GM12878 (cell line): ENCODE results near the gene OR2AE1. TPM values are rescaled to one million over a fixed set of nuclear protein-coding genes. Genes with fewer than 3 reads are reported as not detected.

Experiments
- ATAC-seq: fragments of 200-7000 bp; cut with Tn5 transposase; 3 replicates; pipeline ENCODE4 v1.9.1; 2020; ENCODE audit warnings: mild to moderate bottlenecking, moderate library complexity
- BruUV-seq: library from RNA; stranded (reverse); fragments of 400-500 nt; replicated peaks from 2 replicates; lab custom pipeline; 2021; lab: Mats Ljungman, UMichigan
- CTCF ChIA-PET: fragments of 300-600 bp; sonication (Branson Sonifier 250); formaldehyde crosslinking; extraction: SDS; loops from one replicate; lab custom pipeline; 2021; ENCODE audit warnings: inconsistent platforms; lab: Yijun Ruan, JAX
- POLR2A ChIA-PET: fragments of 350-600 bp; formaldehyde crosslinking; extraction: SDS; loops from one replicate; lab custom pipeline; 2021; ENCODE audit warnings: inconsistent platforms; lab: Charles Lee
- RAD21 ChIA-PET: fragments of 300-600 bp; sonication (Branson Sonifier 250); formaldehyde crosslinking; loops from one replicate; lab custom pipeline; 2023; ENCODE audit warnings: antibody characterized with exemption; ENCODE audit not compliant: unreplicated experiment; lab: Charles Lee
- SMC1A ChIA-PET: fragments of 300-600 bp; sonication (Branson Sonifier 250); formaldehyde crosslinking; loops from one replicate; lab custom pipeline; 2023; ENCODE audit not compliant: unreplicated experiment, uncharacterized antibody; lab: Charles Lee
- DNase-seq: peaks from one replicate; pipeline ENCODE4 v3.0.0-alpha.2; 2011; ENCODE audit warnings: low read depth, low spot score
- FAIRE-seq: peaks from 3 replicates; lab custom pipeline; 2011; peaks lifted over from hg19 to GRCh38; lab: Jason Lieb, UNC
- H2AFZ ChIP-seq: 2 replicates; pipeline ENCODE4 v1.6.0; 2011; ENCODE audit warnings: low read depth, low read length, control low read depth; ENCODE audit not compliant: control insufficient read depth
- H3K27ac ChIP-seq: 2 replicates; pipeline ENCODE4 v1.5.1; 2011; ENCODE audit warnings: control low read depth; ENCODE audit not compliant: control insufficient read depth, insufficient read depth
- H3K27me3 ChIP-seq, 2 experiments: replicated peaks in 1 of 2; 2 replicates each; pipeline versions ENCODE4 v1.6.0 to v1.6.1; 2011; ENCODE audit warnings: low read length in 1 of 2; ENCODE audit not compliant: control insufficient read depth in 2 of 2, insufficient read depth in 2 of 2
- H3K36me3 ChIP-seq, 2 experiments: 2 replicates each; pipeline ENCODE4 v1.5.1; 2011; ENCODE audit warnings: low read length in 1 of 2; ENCODE audit not compliant: control insufficient read depth in 2 of 2, insufficient read depth in 2 of 2
- H3K4me1 ChIP-seq: 2 replicates; pipeline ENCODE4 v1.6.1; 2011; ENCODE audit warnings: mild to moderate bottlenecking, low read length, moderate library complexity, mixed read lengths; ENCODE audit not compliant: control insufficient read depth, insufficient read depth
- H3K4me2 ChIP-seq: 2 replicates; pipeline ENCODE4 v1.6.0; 2011; ENCODE audit warnings: control low read depth; ENCODE audit not compliant: control insufficient read depth, insufficient read depth
- H3K4me3 ChIP-seq: fragments of 200-600 bp; sonication (generic); 2 replicates; pipeline ENCODE4 v1.5.1; 2016
- H3K79me2 ChIP-seq: 2 replicates; pipeline ENCODE4 v1.6.0; 2011; ENCODE audit warnings: low read length; ENCODE audit not compliant: control insufficient read depth, insufficient read depth
- H3K9ac ChIP-seq: 2 replicates; pipeline ENCODE4 v1.8.0; 2011; ENCODE audit warnings: low read length, control low read depth, mixed read lengths; ENCODE audit not compliant: control insufficient read depth, insufficient read depth
- H3K9me3 ChIP-seq: replicated peaks from 3 replicates; pipeline ENCODE4 v1.5.1; 2011; ENCODE audit warnings: mild to moderate bottlenecking, low read length; ENCODE audit not compliant: control insufficient read depth, insufficient read depth
- H4K20me1 ChIP-seq: 2 replicates; pipeline ENCODE4 v1.6.0; 2011; ENCODE audit not compliant: control insufficient read depth, insufficient read depth
- EED ChIP-seq: sonication (generic); IDR thresholded peaks from 2 replicates; pipeline ENCODE4 v1.6.1; 2016; ENCODE audit warnings: antibody characterized with exemption, low read depth
- MYB ChIP-seq: fragments of 150-350 bp; IDR thresholded peaks from 2 replicates; pipeline ENCODE4 v1.6.1; 2014; ENCODE audit warnings: mild to moderate bottlenecking, low read depth, low read length, borderline replicate concordance
- MYC ChIP-seq: IDR thresholded peaks from 2 replicates; pipeline ENCODE4 v1.6.1; 2011; ENCODE audit warnings: mild to moderate bottlenecking, low read length, moderate library complexity, inconsistent platforms; ENCODE audit not compliant: insufficient read depth, insufficient replicate concordance, insufficient read length, severe bottlenecking
- POLR2A ChIP-seq: IDR thresholded peaks from 2 replicates; pipeline ENCODE4 v1.6.1; 2011; ENCODE audit warnings: low read depth, mild to moderate bottlenecking, low read length
- RAD21 ChIP-seq: IDR thresholded peaks from 2 replicates; pipeline ENCODE4 v1.6.1; 2011; ENCODE audit warnings: mild to moderate bottlenecking, low read depth, low read length, moderate library complexity; ENCODE audit not compliant: insufficient read depth
- SMARCA5 ChIP-seq: fragments of 450-650 bp; IDR thresholded peaks from 2 replicates; pipeline ENCODE4 v1.6.1; 2017; ENCODE audit warnings: mild to moderate bottlenecking
- SUZ12 ChIP-seq: fragments of 200-600 bp; sonication (generic); IDR thresholded peaks from one replicate; pipeline ENCODE4 v1.6.1; 2018; ENCODE audit warnings: antibody characterized with exemption, mild to moderate bottlenecking; ENCODE audit not compliant: unreplicated experiment
- ZNF384 ChIP-seq: IDR thresholded peaks from 2 replicates; pipeline ENCODE4 v1.6.1; 2012; ENCODE audit warnings: low read depth, mild to moderate bottlenecking, low read length, improper control_type of control experiment, borderline replicate concordance
- WGBS: methylation state at CpG from one replicate; pipeline ENCODE4 v1.1.6; 2016; ENCODE audit warnings: low lambda C conversion rate; ENCODE audit not compliant: insufficient replicate concordance, insufficient coverage; ENCODE audit errors: missing lambda C conversion rate; 5-methylcytosine and 5-hydroxymethylcytosine counted together
- in situ Hi-C: fragments of 300-500 bp; cut with MboI; formaldehyde crosslinking; loops from 9 replicates; pipeline ENCODE4 v1.14.3; 2018; ENCODE audit warnings: mixed read lengths
- intact Hi-C: fragments of 100-400 bp; cut with micrococcal nuclease; formaldehyde crosslinking; loops from one replicate; pipeline ENCODE4 v1.14.2; 2022; ENCODE audit not compliant: unreplicated experiment
- polyA plus RNA-seq, 11 experiments: library from polyadenylated mRNA; depleted of rRNA in 4 of 11; unstranded in 6 of 11; stranded (reverse) in 5 of 11; fragments of >200 nt; fragmentation: Nextera tagmentation in 4 of 11; fragmentation: Illumina TruSeq in 1 of 11; extraction: Ambion mirVana in 4 of 11; extraction: Trizol in 1 of 11; gene quantifications; 1 replicate in 1 of 11; 2 replicates in 10 of 11; pipeline versions ENCODE4 v1.2.1 to v1.2.3, GENCODE V29; 2011 to 2016; ENCODE audit warnings: inconsistent platforms in 2 of 11, missing spikeins in 2 of 11, low read depth in 1 of 11
- total RNA-seq, 4 experiments: library from RNA; depleted of rRNA in 3 of 4; stranded (reverse); fragments of >200 nt in 3 of 4; fragmentation: Illumina TruSeq in 1 of 4; extraction: Trizol in 1 of 4; gene quantifications; 2 replicates each; pipeline versions ENCODE4 v1.2.1 to v1.2.3, GENCODE V29; 2013 to 2021
- TF ChIP-seq, protein P1 (sequence below): IDR thresholded peaks from 2 replicates; pipeline ENCODE4 v1.6.1; 2012; ENCODE audit warnings: low read depth, low read length, improper control_type of control experiment
- TF ChIP-seq, protein P2 (sequence below): fragments of 450-650 bp; IDR thresholded peaks from 2 replicates; pipeline ENCODE4 v1.6.1; 2017; ENCODE audit warnings: mild to moderate bottlenecking, moderate library complexity
- TF ChIP-seq, protein P3 (sequence below): IDR thresholded peaks from 2 replicates; pipeline ENCODE4 v1.6.1; 2011; ENCODE audit warnings: borderline replicate concordance, low read depth, mild to moderate bottlenecking, moderate library complexity, low read length; ENCODE audit not compliant: insufficient read depth, poor library complexity, severe bottlenecking
- TF ChIP-seq, protein P4 (sequence below), 3 experiments: IDR thresholded peaks in 2 of 3; conservative IDR thresholded peaks in 1 of 3; 2 replicates each; pipeline ENCODE4 v1.5.1; 2011; ENCODE audit warnings: low read depth in 3 of 3, low read length in 3 of 3, mild to moderate bottlenecking in 3 of 3, control low read depth in 2 of 3, moderate library complexity in 2 of 3, inconsistent platforms in 1 of 3, mixed read lengths in 1 of 3; ENCODE audit not compliant: control insufficient read depth in 2 of 3, insufficient read depth in 1 of 3; ENCODE audit errors: extremely low read depth in 1 of 3

Gene OR2AE1
- total and polyA plus RNA-seq, 10 of the 15 experiments (the other 5 are each of a cell fraction or from before 2014, with no cell fraction given) = 0.05 to 0.34 (median 0.18) TPM; not detected in 4

DNA sequence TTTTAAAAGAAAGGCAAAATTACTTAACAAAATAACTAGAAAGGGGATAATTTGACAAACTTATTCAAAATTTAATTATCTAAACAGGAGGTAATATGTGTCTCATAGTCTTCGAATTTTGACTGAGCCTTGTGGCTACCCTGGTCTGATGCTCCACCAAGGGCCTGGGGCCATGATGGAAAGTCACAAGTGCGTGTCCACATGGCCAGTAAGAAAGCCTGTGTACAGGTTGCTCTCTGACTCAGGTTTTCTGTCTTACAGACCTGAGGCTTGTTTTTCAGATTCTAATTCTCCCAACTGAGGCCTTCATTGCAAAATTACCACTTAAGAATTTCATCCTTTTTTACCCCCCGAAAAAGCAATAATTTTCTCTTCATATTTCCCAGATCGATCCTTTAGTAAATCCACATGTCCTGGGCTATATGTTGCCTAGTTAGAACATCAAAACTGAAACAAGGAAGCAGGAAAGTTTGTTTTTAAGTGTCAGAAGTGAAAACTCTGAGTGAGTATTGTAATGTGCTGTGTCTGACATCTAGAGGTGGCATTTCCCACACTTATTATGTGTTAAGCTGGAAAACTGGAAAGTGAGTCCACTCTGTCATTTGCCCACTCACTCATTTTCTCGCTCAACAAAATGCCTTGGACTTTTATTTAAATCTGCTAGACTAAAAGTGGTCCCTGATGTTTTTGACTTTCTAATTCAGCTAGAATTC is 39.0 kb downstream of the OR2AE1 start (continued):
- TF ChIP-seq EED = no peak
- TF ChIP-seq, all 136 proteins: peak for 5

DNA sequence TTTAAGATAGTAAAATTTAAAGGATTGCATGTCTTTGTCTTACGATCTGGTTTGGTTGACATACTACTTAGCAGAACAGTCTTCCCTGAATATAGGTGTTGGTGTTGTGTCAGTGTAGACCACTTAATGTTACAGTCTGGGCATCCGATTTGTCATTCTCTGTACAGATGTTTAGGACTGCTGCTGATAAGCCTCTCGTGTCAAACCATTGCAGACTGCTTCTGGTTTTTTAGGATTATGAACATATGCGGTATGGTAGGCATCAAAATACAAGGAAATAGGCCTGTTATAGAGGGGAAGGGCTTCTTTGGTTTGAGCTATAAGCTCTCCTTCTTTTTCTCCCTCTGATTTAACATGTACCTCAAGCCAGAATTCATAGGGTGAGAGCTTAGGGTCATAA is 41.6 kb downstream of the OR2AE1 start:
- RAD21 ChIA-PET = no interaction called here
- DNase-seq = no peak
- POLR2A ChIA-PET = no interaction called here
- no peak overlapping the region for H2AFZ ChIP-seq
- H3K79me2 ChIP-seq = no peaks in the 10 kb centered on the region
- no peaks in the 10 kb centered on the region for H4K20me1 ChIP-seq
- in situ Hi-C loops (no loop called here), intact Hi-C loops (loop anchor here (5.0 kb wide), 1 partner anchor 203 kb away; no protein-coding TSS in a partner anchor)
- WGBS = 44% methylated on average over 4 of the region's 4 CpGs
- no peak overlapping the region for H3K9ac ChIP-seq
- SMC1A ChIA-PET = no interaction called here
- H3K36me3 ChIP-seq = no peaks in the 10 kb centered on the region
- no peaks in the 10 kb centered on the region for H3K9me3 ChIP-seq
- no peak overlapping the region for H3K4me2 ChIP-seq
- FAIRE-seq = no peak
- H3K4me1 ChIP-seq = no peaks in the 10 kb centered on the region
- no peaks in the 10 kb centered on the region for H3K27me3 ChIP-seq
- no peak overlapping the region for H3K27ac ChIP-seq
- CTCF ChIA-PET = no interaction called here
- no peak for ATAC-seq
- no peak overlapping the region for H3K4me3 ChIP-seq
- BruUV-seq = no TSS peak
- TF ChIP-seq MYC (no peak), RAD21 (no peak), POLR2A (no peak), ZNF384 (no peak), SUZ12 (no peak), SMARCA5 (no peak), MYB (no peak)
- TF ChIP-seq, protein P1, sequence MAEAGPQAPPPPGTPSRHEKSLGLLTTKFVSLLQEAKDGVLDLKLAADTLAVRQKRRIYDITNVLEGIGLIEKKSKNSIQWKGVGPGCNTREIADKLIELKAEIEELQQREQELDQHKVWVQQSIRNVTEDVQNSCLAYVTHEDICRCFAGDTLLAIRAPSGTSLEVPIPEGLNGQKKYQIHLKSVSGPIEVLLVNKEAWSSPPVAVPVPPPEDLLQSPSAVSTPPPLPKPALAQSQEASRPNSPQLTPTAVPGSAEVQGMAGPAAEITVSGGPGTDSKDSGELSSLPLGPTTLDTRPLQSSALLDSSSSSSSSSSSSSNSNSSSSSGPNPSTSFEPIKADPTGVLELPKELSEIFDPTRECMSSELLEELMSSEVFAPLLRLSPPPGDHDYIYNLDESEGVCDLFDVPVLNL = no peak
- TF ChIP-seq, protein P2, sequence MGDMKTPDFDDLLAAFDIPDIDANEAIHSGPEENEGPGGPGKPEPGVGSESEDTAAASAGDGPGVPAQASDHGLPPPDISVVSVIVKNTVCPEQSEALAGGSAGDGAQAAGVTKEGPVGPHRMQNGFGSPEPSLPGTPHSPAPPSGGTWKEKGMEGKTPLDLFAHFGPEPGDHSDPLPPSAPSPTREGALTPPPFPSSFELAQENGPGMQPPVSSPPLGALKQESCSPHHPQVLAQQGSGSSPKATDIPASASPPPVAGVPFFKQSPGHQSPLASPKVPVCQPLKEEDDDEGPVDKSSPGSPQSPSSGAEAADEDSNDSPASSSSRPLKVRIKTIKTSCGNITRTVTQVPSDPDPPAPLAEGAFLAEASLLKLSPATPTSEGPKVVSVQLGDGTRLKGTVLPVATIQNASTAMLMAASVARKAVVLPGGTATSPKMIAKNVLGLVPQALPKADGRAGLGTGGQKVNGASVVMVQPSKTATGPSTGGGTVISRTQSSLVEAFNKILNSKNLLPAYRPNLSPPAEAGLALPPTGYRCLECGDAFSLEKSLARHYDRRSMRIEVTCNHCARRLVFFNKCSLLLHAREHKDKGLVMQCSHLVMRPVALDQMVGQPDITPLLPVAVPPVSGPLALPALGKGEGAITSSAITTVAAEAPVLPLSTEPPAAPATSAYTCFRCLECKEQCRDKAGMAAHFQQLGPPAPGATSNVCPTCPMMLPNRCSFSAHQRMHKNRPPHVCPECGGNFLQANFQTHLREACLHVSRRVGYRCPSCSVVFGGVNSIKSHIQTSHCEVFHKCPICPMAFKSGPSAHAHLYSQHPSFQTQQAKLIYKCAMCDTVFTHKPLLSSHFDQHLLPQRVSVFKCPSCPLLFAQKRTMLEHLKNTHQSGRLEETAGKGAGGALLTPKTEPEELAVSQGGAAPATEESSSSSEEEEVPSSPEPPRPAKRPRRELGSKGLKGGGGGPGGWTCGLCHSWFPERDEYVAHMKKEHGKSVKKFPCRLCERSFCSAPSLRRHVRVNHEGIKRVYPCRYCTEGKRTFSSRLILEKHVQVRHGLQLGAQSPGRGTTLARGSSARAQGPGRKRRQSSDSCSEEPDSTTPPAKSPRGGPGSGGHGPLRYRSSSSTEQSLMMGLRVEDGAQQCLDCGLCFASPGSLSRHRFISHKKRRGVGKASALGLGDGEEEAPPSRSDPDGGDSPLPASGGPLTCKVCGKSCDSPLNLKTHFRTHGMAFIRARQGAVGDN = no peak
- TF ChIP-seq, protein P3, sequence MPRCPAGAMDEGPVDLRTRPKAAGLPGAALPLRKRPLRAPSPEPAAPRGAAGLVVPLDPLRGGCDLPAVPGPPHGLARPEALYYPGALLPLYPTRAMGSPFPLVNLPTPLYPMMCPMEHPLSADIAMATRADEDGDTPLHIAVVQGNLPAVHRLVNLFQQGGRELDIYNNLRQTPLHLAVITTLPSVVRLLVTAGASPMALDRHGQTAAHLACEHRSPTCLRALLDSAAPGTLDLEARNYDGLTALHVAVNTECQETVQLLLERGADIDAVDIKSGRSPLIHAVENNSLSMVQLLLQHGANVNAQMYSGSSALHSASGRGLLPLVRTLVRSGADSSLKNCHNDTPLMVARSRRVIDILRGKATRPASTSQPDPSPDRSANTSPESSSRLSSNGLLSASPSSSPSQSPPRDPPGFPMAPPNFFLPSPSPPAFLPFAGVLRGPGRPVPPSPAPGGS = no peak
- TF ChIP-seq, protein P4, sequence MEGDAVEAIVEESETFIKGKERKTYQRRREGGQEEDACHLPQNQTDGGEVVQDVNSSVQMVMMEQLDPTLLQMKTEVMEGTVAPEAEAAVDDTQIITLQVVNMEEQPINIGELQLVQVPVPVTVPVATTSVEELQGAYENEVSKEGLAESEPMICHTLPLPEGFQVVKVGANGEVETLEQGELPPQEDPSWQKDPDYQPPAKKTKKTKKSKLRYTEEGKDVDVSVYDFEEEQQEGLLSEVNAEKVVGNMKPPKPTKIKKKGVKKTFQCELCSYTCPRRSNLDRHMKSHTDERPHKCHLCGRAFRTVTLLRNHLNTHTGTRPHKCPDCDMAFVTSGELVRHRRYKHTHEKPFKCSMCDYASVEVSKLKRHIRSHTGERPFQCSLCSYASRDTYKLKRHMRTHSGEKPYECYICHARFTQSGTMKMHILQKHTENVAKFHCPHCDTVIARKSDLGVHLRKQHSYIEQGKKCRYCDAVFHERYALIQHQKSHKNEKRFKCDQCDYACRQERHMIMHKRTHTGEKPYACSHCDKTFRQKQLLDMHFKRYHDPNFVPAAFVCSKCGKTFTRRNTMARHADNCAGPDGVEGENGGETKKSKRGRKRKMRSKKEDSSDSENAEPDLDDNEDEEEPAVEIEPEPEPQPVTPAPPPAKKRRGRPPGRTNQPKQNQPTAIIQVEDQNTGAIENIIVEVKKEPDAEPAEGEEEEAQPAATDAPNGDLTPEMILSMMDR (IDR thresholded peaks at IDR 0.05 in 2 of 3, conservative IDR thresholded peaks at IDR 0.05 in 1 of 3; ENCODE audit: control insufficient read depth in 2 of 3, extremely low read depth in 1 of 3, insufficient read depth in 1 of 3, low read depth in 3 of 3, low read length in 3 of 3) = no peak
